DMS53 (cell line): ENCODE data around the gene ATP11A.
"Not testable (repeated sequence)": the region's sequence is repeated elsewhere in the genome, so short reads cannot be mapped to it uniquely, and the experiment has no call there.

Source experiments
- DNase-seq: peaks from one replicate; lab custom pipeline; 2025; lab: John Stamatoyannopoulos, UW

Gene ATP11A

GRCh38 chr13:112799394-112799793 is 109.6 kb downstream of the ATP11A start:
- no peak for DNase-seq

- no peak for DNase-seq
Observed at GRCh38 chr13:112800057-112800456, 110.2 kb downstream of the ATP11A start.

- DNase-seq, result not testable (repeated sequence)
Observed at GRCh38 chr13:112800807-112801206, 111.0 kb downstream of the ATP11A start.

- no peak for DNase-seq
Observed at GRCh38 chr13:112802802-112803195, 113.0 kb downstream of the ATP11A start.

- DNase-seq, result no peak
Observed at GRCh38 chr13:112803422-112803821, 113.6 kb downstream of the ATP11A start.

GRCh38 chr13:112804374-112804773 is 114.5 kb downstream of the ATP11A start:
- DNase-seq, result no peak

- DNase-seq, result no peak
Observed at GRCh38 chr13:112806739-112807652, 117.2 kb downstream of the ATP11A start.

GRCh38 chr13:112807653-112808376 is 118.0 kb downstream of the ATP11A start:
- DNase-seq, result no peak

GRCh38 chr13:112808377-112809140 is 118.7 kb downstream of the ATP11A start:
- no peak for DNase-seq

- no peak for DNase-seq
Observed at GRCh38 chr13:112809332-112810315, 119.8 kb downstream of the ATP11A start.

GRCh38 chr13:112810608-112811007 is 120.8 kb downstream of the ATP11A start:
- no peak for DNase-seq

- no peak for DNase-seq
Observed at GRCh38 chr13:112812306-112813055, 122.6 kb downstream of the ATP11A start.

GRCh38 chr13:112813552-112813951 is 123.7 kb downstream of the ATP11A start:
- no peak for DNase-seq

- DNase-seq, result no peak
Observed at GRCh38 chr13:112814905-112815585, 125.2 kb downstream of the ATP11A start.

GRCh38 chr13:112815871-112816270 is 126.0 kb downstream of the ATP11A start:
- no peak for DNase-seq

GRCh38 chr13:112818040-112818697 is 128.3 kb downstream of the ATP11A start:
- no peak for DNase-seq

- no peak for DNase-seq
Observed at GRCh38 chr13:112818698-112819045, 128.8 kb downstream of the ATP11A start.

GRCh38 chr13:112819111-112819510 is 129.3 kb downstream of the ATP11A start:
- no peak for DNase-seq

- DNase-seq, result no peak
Observed at GRCh38 chr13:112819816-112820215, 130.0 kb downstream of the ATP11A start.
